Muscle of arm (tissue), 12 donors: ENCODE data around the gene PPCDC. TPM values are rescaled to one million over a fixed set of nuclear protein-coding genes. Genes with fewer than 3 reads are reported as not detected.

Experiments used
- DNase-seq: peaks from one replicate; pipeline ENCODE4 v3.0.0-alpha.2; 2013
- polyA plus RNA-seq, 12 donors: library from polyadenylated mRNA; unstranded; fragments of 120-200 nt; gene quantifications; one replicate each; pipeline ENCODE4 v1.2.1, GENCODE V29; 2013; ENCODE audit not compliant: insufficient read length in 12 of 12

The PPCDC gene
- polyA plus RNA-seq, 12 donors = 4.5 to 9.7 (median 7.1) TPM; not detected in 2

DNA sequence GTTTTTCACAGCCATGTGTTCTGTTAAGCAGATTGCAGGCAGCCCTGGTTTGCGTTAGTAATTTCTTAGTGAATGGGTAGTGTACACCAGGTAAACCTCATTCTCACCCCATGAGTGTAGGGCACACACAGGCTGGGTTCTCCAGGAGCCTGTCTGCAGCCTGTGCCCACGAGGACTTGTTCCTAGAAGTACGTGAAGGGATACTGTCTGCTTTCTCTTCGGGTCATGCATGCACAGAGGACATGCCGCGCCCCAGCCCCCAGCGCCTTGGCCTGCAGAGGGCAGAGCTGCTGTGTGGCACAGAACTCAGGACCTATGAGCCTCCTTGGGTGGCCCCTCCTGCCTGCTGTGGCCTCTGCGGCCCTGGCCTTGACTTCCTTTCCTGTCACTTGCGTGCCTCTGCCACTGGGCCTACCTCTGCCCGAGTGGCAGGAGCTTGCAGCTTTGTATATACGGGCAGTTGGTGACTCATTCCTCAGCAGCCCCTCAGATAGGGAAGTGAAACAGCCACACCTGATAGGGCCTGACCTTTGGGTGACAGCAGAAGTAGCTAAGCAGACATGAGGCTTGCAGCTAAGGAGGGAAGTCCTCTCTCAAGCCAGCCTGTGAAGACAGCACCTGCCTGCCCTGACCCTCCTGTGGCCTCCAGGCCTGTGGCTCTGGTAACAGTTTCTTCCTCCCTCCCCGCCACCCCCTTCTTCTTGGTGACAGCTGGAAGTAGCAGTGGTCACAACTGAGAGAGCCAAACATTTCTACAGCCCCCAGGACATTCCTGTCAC is 19.5 kb downstream of the PPCDC start:
- no peak for DNase-seq

DNA sequence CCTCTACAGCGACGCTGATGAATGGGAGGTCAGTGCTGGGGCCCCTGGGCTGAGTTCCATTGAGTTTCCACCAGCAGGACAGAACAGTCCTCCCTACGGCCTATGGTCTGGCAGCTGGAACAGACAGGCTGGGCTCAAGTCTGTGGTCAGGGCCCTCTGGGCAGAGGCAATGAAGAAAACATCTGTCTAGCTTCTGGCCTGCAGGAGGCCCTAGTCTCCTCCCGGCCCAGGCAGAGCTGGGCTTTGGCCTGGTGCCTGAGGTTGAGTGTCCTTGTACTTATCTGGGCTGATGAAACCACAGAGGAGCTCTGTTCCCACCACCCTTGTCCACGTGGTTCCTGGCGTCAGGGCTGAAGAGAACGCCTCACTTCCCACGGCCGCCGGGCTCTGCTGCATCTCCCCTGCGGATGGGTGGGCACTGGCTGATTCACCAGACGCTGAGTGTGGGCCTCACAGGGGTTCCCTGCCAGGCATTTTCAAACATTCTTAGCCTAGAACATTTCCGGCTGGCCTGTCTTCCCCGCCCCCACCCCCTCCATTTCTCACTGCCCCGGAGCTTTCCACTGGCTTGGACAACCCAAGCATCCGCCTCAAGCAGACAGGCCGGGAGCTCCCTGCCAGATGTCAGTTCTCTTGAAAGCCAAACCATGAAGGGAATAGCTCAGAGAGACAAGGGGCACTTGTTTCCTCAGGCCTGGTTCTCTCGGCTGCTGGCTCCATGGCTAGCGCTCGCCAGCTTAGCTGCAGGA is 20.3 kb downstream of the PPCDC start:
- peak; percentile 93 for DNase-seq

DNA sequence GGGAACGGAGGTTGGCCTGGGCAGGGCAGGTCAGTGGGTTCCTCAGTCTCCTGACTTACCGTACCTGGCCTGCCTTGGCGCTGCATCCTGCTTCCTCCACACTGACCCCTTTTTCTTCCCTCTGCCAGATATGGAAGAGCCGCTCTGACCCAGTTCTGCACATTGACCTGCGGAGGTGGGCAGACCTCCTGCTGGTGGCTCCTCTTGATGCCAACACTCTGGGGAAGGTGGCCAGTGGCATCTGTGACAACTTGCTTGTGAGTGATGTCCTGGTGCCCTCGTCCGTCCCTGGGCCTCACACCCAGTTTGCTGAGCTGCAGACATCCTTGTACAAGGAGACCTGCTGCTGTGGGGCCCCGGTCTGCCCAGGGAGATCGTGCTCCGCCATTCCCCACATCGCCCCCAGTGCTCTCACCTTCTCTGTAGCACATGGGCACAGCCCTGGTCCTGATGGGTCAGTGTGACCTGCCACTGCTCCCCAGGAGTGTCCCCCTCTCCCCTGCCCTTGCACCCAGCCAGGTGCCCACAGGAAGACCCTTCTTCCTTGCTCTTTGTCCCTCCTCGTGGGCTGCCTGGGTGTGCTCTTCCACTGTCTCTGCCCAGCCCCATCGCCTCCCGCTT is 21.0 kb downstream of the PPCDC start:
- no peak for DNase-seq

DNA sequence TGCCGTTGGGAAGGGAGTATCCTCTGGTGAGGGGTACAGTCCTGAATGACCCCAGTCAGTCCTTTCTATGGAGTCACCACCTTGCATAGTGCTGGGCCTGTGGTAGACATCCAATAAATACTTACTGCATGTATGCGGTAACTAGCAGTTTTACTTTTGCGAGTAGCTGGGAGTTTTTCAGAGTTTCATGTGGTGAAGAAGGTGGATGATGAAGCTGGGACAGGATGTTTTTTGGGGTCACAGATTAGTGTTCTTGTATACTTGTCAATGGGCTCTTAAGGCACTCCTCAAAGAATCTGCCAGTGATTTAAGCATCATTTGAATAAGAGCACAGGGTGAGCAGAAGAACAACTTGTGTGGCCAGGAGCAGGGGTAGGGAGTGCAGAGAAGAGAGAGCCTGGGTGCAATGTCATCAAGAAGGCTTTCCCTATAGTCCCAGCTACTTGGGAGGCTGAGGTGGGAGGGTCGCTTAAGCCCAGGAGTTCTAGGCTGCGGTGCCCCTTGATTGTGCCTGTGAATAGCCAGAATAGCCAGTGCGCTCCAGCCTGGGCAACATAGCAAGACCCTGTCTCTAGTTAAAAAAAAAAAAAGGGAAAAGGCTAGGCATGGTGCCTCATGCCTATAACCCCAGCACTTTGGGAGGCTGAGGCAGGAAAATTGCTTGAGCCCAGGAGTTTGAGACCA is 22.1 kb downstream of the PPCDC start:
- DNase-seq = no peak

DNA sequence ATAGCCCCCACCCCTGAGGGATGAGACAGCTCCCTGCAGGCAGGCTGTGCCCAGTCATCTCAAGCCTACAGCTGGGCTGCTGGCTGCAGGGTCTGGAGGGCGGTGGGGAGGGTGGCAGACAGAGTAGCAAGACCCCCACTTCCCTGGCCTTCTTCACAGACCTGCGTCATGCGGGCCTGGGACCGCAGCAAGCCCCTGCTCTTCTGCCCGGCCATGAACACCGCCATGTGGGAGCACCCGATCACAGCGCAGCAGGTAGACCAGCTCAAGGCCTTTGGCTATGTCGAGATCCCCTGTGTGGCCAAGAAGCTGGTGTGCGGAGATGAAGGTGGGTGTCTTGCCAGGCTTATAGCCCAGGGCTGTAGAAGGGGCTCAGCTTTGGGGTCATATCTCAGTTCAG is 25.0 kb downstream of the PPCDC start:
- DNase-seq = no peak

DNA sequence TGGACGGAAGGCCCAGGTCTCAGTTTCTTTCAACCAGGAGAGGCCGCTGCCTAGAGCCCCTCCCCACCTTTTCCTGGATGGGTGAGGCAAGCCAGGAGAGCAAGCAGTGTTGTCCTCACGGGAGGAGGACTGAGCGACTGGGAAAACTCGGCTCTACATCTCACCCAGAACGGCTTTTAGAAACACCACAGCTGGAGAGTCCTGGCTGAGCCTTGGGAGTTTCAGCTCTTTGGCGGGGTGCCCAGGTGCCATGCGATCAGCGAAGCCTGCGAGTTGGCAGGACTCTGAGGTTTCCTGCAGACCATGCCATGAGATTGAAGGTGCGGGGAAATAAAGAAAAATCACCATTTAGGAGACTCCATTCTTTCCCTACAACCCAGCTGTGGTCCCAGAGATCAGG is 26.0 kb downstream of the PPCDC start:
- no peak for DNase-seq

DNA sequence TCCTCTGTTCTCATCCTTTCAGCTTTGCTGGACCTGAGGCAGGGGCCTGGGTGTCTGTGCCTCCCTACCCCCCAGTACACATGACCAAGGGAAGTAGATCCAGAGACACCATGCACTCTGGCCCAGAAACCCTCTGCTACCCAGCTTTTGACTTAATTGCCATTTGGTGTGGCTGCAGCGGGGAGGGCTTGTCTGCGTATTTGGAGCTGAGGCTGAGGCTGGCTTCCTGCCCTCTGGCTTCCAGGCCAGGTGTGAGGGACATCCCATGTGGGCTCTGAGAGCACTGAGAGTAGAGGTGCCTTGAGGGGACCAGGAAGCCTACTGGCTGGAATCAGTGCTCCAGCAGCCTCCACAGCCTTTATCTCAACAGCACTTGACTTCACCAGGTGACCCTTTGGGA is 26.9 kb downstream of the PPCDC start:
- no peak for DNase-seq

DNA sequence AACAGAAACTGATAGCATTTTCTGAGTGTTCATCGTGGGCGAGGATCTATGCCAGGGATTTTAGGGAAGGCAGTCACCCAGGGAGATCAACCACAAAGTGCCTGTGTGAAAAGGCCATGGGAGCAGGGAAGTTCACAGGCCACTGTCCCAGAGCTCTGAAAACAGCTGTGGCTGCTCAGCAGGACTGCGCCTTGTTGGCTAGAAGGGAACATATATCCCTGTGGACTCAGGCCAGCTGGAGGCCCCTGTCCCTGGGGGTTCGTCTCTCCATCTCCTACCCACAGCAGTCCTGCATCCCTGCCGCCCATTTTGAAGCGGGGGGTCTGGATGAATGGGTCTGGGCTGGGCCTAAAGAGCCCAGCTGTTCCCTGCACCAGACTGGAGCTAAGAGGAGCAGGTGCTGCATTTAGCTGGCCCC is 27.8 kb downstream of the PPCDC start:
- no peak for DNase-seq

DNA sequence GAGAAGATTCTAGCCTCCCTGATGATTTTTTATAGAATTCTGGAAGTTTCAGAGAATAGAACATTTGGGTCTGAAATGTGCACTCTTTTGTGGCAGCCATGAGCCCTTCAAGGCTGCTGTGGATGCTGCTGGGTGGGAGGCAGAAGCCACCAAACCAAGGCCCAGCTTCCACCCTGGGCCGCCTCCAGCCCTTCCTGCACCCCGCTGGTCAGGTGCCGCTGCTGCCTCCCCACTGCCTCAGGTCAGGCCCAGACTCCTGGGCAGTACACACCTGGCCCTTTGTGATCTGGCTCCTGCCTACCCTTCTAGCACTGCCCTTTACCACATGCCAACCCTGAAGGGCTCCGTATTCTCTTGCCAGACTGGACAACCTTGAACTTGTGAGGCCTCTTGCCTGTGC is 28.3 kb downstream of the PPCDC start:
- no peak for DNase-seq

DNA sequence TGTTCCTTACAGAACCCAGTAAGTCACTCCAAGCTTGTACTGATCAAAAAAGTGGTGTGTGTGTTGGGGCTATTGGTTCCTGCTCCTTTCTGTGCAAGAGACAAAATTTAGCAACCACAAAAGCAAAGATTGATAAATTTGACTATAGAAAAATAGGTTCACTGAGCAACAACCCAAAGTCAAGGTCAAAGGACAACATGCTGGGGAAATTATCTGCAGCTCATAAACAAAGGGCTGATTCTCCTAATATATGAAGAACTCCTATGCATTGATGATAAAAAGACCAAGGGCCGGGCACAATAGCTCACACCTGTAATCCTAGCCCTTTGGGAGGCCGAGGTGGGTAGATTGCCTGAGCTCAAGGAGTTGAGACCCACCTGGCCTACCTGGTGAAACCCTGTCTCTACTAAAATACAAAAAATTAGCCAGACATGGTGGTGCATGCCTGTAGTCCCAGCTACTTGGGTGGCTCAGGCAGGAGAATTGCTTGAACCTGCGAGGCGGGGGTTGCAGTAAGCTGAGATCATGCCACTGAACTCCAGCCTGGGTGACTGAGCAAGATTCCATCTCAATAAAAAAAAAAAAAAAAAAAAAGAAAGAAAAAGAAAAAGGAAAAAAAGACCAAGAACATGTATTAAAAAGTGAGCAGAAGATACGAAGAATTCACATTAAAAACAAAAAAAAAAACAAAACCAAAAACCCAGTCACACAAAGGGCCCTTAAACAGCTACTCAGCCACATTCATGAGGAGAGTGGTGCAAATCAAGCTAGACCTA is 29.8 kb downstream of the PPCDC start:
- DNase-seq = no peak

DNA sequence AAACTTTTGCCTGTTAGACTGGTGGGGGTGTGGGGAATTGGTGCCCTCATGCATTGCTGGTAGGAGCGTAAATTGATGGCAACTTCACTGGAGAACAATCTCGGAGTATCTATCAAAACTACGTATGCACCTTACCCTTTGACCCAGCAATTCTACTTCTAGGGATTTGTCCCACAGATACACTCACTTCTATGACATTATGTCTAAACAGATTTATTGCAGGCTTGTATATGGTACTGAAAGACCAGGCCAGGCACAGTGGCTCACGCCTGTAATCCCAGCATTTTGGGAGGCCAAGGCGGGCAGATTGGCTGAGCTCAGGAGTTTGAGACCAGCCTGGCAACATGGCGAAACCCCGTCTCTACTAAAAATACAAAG is 30.3 kb downstream of the PPCDC start:
- no peak for DNase-seq

DNA sequence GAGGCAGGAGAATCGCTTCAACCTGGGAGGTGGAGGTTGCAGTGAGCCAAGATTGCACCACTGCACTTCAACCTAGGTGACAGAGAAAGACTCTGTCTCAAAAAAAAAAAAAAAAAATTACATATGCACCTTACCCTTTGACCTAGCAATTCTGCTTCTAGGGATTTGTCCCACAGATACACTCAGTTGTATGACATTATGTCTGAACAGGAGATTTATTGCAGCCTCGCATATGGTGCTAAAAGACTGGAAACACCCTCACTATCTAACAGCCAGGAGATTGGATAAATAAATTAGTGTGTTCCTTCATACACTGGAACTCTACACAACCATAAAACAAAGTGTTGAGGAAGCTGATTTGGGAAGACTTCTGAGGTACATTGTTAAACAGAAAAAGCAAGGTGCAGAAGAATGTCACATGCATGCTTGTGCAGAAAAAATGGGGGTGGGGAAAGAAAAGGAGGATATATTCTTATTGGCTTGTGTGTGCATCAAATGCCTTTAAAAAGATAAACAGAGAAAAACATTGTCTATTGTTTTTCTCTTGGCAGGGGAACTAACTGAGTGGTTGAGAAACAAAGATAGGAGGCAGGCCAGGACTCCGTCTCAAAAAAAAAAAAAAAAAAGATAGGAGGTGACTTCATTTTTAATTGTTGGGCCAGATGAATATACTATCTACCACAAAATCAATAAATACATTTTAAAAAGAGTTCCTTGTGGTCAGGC is 30.9 kb downstream of the PPCDC start:
- DNase-seq = no peak

DNA sequence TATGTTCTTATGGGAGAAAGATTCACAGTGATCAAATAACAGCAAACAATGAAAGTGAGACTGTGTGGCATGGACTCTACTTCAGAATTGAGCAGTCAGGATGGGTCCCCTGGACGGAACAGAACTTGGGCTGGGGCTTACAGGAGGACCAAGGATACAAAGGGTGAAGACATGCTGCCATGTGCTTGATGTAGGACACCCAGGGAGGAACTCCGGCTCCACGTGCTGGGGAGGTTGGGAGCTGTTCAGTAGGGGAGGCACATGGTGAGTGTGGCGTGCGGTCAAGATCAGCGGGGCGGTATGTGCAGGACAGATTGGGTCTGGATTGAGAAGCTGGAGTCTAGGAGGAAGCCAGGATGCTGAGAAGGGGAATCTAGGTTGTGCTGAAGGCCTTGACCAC is 32.6 kb downstream of the PPCDC start:
- DNase-seq = no peak

DNA sequence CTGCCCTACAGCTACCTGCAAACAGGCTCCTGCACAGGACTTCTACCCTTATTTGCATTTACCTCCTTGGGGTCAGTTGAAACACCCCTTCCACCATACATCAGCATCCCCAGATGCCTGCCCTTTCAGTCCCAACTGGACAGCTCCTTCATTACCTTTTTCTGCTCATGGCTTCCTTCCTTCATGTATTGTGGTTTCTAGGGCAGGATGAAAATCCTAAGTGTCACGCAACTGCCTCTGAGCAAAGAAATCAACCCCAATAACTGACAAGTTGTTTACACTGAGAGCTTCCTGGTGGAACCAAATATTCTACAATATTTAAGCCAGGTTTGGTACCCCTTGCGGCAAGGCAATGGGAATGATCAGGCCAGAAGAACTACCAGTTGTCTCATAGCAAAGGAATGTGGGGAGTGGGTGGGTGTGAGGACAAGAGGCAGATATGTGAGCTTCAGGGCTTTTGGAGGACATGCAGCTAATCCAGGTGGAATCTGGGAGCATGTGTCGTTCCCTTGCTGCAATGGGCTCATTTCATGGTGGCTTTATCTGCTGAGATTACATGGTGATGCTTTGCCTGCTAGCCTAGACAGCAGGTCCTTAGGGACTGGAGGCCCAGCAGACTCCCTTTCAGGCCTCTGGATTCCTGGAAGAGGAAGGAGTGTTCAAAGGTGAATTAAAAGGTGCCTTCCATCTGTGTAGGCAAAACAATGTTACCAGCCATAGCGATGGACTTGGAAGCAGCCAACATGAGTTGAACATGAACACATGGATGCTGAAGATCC is 34.9 kb downstream of the PPCDC start:
- no peak for DNase-seq

DNA sequence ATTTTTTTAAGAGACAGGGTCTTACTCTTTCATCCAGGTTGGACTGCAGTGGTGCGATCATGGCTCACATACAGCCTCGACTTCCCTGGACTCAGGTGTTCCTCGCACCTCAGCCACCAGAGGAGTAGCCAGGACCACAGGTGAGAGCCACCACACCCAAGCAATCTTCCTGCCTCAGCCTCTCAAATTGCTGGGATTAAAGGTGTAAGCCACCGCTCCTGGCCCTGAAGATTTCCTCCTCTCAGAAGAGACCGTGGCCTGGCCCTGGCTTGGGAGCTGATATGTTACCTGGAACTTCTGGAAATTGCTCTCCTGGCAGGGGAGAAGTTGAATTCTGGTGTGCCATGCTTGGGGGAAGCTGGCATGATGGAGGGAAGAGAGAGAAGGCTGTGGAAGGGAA is 36.2 kb downstream of the PPCDC start:
- no peak for DNase-seq

DNA sequence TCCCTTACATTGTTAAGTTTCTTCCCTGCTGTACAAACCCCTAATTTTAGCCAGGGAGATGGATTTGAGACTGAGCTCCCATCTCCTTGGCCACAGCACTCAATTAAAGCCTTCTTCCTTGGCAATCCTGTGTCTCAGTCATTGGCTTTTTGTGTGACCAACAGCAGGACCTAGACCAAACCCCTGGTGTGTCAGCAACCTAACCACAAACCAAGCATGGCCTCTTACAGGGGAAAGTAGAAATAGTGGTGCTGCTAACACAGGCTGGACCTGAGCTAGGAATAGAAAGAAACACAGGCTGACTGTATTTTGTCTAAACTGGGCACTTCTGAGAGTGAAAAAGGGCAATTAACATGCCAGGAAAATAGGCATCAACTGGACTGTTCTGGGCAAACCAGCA is 37.9 kb downstream of the PPCDC start:
- no peak for DNase-seq

DNA sequence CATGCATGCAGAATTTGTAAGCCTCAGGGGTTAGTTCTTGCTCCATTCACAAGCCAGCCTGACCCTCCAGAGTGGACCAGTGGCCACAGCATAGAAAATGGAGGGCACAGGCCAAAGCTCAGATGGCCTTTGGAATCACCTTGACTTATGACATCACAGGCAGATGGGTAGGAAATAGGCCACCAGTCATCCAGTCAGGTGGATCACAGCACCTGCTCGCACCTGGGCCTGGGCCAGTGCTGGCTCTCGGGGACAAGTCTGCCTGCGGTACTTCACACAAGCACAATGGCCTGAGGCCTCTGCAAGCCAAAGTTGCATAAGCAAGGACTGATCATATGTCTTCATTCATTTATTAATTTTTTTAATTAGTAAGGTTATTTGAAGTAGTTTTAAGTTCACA is 39.3 kb downstream of the PPCDC start:
- DNase-seq = no peak

DNA sequence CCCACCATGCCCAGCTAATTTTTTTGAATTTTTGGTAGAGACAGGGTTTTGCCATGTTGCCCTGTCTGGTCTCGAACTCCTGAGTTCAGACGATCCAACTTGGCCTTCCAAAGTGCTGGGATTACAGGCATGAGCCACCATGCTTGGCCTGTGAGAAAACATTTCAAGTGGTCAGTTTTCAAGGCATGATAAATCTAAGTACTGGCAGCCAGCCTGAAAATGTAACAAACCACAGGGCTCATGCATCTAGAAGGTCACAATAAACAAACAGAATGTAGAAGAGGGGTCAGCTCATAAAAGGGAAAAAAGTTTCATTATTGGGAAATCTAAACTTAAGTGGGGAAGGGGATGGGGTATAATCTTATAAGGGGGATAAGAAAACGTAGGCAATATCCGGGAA is 39.9 kb downstream of the PPCDC start:
- no peak for DNase-seq

DNA sequence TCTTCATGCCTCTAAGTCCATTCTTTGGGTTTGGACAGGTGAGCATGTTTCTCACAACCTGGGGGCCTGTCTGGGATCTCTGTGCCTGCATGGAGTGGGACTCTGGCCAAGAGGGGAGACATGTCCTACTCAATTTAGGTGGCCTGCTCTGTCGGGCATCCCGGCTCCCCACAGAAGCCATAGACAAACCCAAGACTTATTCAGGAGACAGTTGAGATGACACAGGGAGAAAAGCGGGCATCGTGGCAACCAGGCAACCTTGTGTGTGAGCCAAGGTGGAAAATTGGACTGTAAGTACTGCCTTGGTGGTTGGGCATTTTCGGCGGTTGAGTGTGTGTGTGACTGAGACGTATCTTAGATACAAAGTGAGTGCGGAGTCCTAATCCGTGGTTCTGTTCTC is 40.5 kb downstream of the PPCDC start:
- DNase-seq = no peak

DNA sequence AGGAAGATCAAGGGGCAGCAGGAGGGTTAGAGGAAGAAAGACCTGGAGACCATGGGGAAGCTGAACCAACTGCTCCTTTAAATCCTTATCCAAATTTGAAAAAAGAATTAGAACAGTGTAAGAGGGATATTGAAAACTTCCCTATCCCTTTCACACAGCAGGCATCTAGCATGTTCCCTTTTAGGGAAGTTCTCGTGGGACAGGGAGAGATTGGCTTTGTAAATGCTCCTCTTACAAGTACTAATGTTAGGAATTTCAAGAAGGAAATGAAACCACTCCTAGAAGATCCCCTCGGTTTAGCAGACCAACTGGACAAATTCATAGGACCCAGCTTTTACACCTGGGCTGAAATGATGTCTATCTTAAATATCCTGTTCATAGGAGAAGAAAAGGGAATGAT is 41.5 kb downstream of the PPCDC start:
- no peak for DNase-seq
